Peyer's patch (tissue), 4 donors: ENCODE measurements around the gene DPP4.

Source experiments
- POLR2A ChIP-seq, 2 donors: fragments of 450-650 bp; IDR thresholded peaks; one replicate each; pipeline ENCODE4 v1.5.1; 2017; ENCODE audit warnings: antibody characterized with exemption in 2 of 2, mild to moderate bottlenecking in 2 of 2, moderate library complexity in 2 of 2
- TF ChIP-seq, protein P1 (sequence below), 6 experiments: fragments of 450-650 bp in 4 of 6; fragments of 200-600 bp in 2 of 6; sonication (generic) in 1 of 6; IDR thresholded peaks; one replicate each; pipeline ENCODE4 v1.5.1; 2017 to 2019; ENCODE audit warnings: antibody characterized with exemption in 6 of 6, mild to moderate bottlenecking in 3 of 6, moderate library complexity in 1 of 6

DNA sequence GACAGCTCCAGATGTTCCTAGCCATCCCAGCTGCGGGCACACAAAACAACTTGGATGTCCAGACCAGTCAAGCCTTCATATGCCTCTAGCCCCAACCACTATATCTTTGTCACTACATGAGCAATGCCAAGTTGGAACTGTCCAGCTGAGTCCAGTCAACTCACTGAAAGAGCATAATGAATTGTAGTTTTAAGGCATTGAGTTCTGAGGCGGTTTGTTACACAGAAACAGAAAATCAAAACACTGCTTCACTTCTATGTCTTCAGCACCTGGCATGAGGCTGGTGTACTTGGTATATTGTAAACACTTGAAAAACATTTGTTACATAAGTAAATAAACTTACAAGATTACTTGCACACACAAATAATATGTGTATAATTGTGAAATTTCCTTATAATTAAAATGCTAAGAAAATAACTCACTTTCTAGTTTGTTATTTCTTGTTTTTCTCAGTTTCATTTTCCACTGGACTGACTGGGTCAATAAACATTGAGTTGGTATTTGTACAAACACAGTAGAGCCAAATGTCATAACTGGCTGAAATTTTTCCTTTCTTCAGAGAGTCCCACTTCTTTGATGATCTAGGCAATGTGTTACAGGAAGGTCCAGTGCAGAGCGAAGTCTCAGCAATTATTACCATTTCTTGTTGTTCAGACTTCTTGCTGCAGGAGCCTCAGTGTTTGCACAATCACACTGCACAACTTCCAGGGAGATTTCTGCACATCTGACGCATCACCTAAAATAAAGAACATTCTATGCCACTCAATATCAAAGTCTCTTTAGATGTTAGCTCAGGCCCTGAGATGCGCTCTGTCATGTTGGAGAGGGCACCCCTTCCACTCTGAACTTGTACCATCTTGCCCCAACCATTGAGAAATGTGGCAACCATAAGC, 38.2 kb upstream of the DPP4 start:
- TF ChIP-seq, protein P1, sequence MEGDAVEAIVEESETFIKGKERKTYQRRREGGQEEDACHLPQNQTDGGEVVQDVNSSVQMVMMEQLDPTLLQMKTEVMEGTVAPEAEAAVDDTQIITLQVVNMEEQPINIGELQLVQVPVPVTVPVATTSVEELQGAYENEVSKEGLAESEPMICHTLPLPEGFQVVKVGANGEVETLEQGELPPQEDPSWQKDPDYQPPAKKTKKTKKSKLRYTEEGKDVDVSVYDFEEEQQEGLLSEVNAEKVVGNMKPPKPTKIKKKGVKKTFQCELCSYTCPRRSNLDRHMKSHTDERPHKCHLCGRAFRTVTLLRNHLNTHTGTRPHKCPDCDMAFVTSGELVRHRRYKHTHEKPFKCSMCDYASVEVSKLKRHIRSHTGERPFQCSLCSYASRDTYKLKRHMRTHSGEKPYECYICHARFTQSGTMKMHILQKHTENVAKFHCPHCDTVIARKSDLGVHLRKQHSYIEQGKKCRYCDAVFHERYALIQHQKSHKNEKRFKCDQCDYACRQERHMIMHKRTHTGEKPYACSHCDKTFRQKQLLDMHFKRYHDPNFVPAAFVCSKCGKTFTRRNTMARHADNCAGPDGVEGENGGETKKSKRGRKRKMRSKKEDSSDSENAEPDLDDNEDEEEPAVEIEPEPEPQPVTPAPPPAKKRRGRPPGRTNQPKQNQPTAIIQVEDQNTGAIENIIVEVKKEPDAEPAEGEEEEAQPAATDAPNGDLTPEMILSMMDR (IDR thresholded peaks at IDR 0.05): no peak
- no peak for TF ChIP-seq POLR2A (IDR thresholded peaks at IDR 0.05)
